GM12878 (cell line): ENCODE measurements around the gene PUDP. TPM values are rescaled to one million over a fixed set of nuclear protein-coding genes. Genes with fewer than 3 reads are reported as not detected.
A peak's percentile ranks its signal among the peaks of the same experiment; 100 is the strongest.

Experiments
- ATAC-seq: fragments of 200-7000 bp; cut with Tn5 transposase; 3 replicates; pipeline ENCODE4 v1.9.1; 2020; ENCODE audit warnings: mild to moderate bottlenecking, moderate library complexity
- BruUV-seq: library from RNA; stranded (reverse); fragments of 400-500 nt; replicated peaks from 2 replicates; lab custom pipeline; 2021; lab: Mats Ljungman, UMichigan
- CTCF ChIA-PET: fragments of 300-600 bp; sonication (Branson Sonifier 250); formaldehyde crosslinking; extraction: SDS; loops from one replicate; lab custom pipeline; 2021; ENCODE audit warnings: inconsistent platforms; lab: Yijun Ruan, JAX
- POLR2A ChIA-PET: fragments of 350-600 bp; formaldehyde crosslinking; extraction: SDS; loops from one replicate; lab custom pipeline; 2021; ENCODE audit warnings: inconsistent platforms; lab: Charles Lee
- RAD21 ChIA-PET: fragments of 300-600 bp; sonication (Branson Sonifier 250); formaldehyde crosslinking; loops from one replicate; lab custom pipeline; 2023; ENCODE audit warnings: antibody characterized with exemption; ENCODE audit not compliant: unreplicated experiment; lab: Charles Lee
- SMC1A ChIA-PET: fragments of 300-600 bp; sonication (Branson Sonifier 250); formaldehyde crosslinking; loops from one replicate; lab custom pipeline; 2023; ENCODE audit not compliant: unreplicated experiment, uncharacterized antibody; lab: Charles Lee
- DNase-seq: peaks from one replicate; pipeline ENCODE4 v3.0.0-alpha.2; 2011; ENCODE audit warnings: low read depth, low spot score
- FAIRE-seq: peaks from 3 replicates; lab custom pipeline; 2011; peaks lifted over from hg19 to GRCh38; lab: Jason Lieb, UNC
- H2AFZ ChIP-seq: 2 replicates; pipeline ENCODE4 v1.6.0; 2011; ENCODE audit warnings: low read depth, low read length, control low read depth; ENCODE audit not compliant: control insufficient read depth
- H3K27ac ChIP-seq: 2 replicates; pipeline ENCODE4 v1.5.1; 2011; ENCODE audit warnings: control low read depth; ENCODE audit not compliant: control insufficient read depth, insufficient read depth
- H3K27me3 ChIP-seq, 2 experiments: replicated peaks in 1 of 2; 2 replicates each; pipeline versions ENCODE4 v1.6.0 to v1.6.1; 2011; ENCODE audit warnings: low read length in 1 of 2; ENCODE audit not compliant: control insufficient read depth in 2 of 2, insufficient read depth in 2 of 2
- H3K36me3 ChIP-seq, 2 experiments: 2 replicates each; pipeline ENCODE4 v1.5.1; 2011; ENCODE audit warnings: low read length in 1 of 2; ENCODE audit not compliant: control insufficient read depth in 2 of 2, insufficient read depth in 2 of 2
- H3K4me1 ChIP-seq: 2 replicates; pipeline ENCODE4 v1.6.1; 2011; ENCODE audit warnings: mild to moderate bottlenecking, low read length, moderate library complexity, mixed read lengths; ENCODE audit not compliant: control insufficient read depth, insufficient read depth
- H3K4me2 ChIP-seq: 2 replicates; pipeline ENCODE4 v1.6.0; 2011; ENCODE audit warnings: control low read depth; ENCODE audit not compliant: control insufficient read depth, insufficient read depth
- H3K4me3 ChIP-seq: fragments of 200-600 bp; sonication (generic); 2 replicates; pipeline ENCODE4 v1.5.1; 2016
- H3K79me2 ChIP-seq: 2 replicates; pipeline ENCODE4 v1.6.0; 2011; ENCODE audit warnings: low read length; ENCODE audit not compliant: control insufficient read depth, insufficient read depth
- H3K9ac ChIP-seq: 2 replicates; pipeline ENCODE4 v1.8.0; 2011; ENCODE audit warnings: low read length, control low read depth, mixed read lengths; ENCODE audit not compliant: control insufficient read depth, insufficient read depth
- H3K9me3 ChIP-seq: replicated peaks from 3 replicates; pipeline ENCODE4 v1.5.1; 2011; ENCODE audit warnings: mild to moderate bottlenecking, low read length; ENCODE audit not compliant: control insufficient read depth, insufficient read depth
- H4K20me1 ChIP-seq: 2 replicates; pipeline ENCODE4 v1.6.0; 2011; ENCODE audit not compliant: control insufficient read depth, insufficient read depth
- ASH2L ChIP-seq: fragments of 300-600, 200-600 bp; sonication (generic); IDR thresholded peaks from 2 replicates; pipeline ENCODE4 v1.6.1; 2017; ENCODE audit warnings: low read depth, mild to moderate bottlenecking, borderline replicate concordance
- BHLHE40 ChIP-seq, 2 experiments: fragments of 450-650 bp in 1 of 2; IDR thresholded peaks; 2 replicates each; pipeline ENCODE4 v1.6.1; 2011 to 2017; ENCODE audit warnings: low read depth in 2 of 2, borderline replicate concordance in 1 of 2, improper control_type of control experiment in 1 of 2, low read length in 1 of 2, mild to moderate bottlenecking in 1 of 2
- CBX3 ChIP-seq: fragments of 200-600 bp; sonication (generic); IDR thresholded peaks from 2 replicates; pipeline ENCODE4 v1.6.1; 2016; ENCODE audit warnings: low read depth, borderline replicate concordance
- CREM ChIP-seq: IDR thresholded peaks from 2 replicates; pipeline ENCODE4 v1.6.1; 2014; ENCODE audit warnings: antibody characterized with exemption, low read depth
- E4F1 ChIP-seq: fragments of 450-650 bp; IDR thresholded peaks from 2 replicates; pipeline ENCODE4 v1.6.1; 2018; ENCODE audit warnings: borderline replicate concordance, mild to moderate bottlenecking; ENCODE audit not compliant: partially characterized antibody
- EZH2 ChIP-seq: IDR thresholded peaks from 2 replicates; pipeline ENCODE4 v1.6.1; 2012; ENCODE audit warnings: low read depth, mild to moderate bottlenecking, control low read depth, inconsistent platforms, low read length, borderline replicate concordance; ENCODE audit not compliant: control insufficient read depth
- FOXK2 ChIP-seq: fragments of 450-650 bp; IDR thresholded peaks from 2 replicates; pipeline ENCODE4 v1.6.1; 2017; ENCODE audit warnings: mild to moderate bottlenecking, moderate library complexity
- FOXM1 ChIP-seq: IDR thresholded peaks from 2 replicates; pipeline ENCODE4 v1.6.1; 2012; ENCODE audit warnings: low read depth, mild to moderate bottlenecking, inconsistent platforms, low read length, moderate library complexity
- IKZF1 ChIP-seq: fragments of 450-650 bp; conservative IDR thresholded peaks from 2 replicates; pipeline ENCODE4 v1.6.1; 2017; ENCODE audit warnings: antibody characterized with exemption, mild to moderate bottlenecking
- IKZF2 ChIP-seq, 2 experiments: fragments of 450-650 bp; IDR thresholded peaks; 2 replicates each; pipeline ENCODE4 v1.6.1; 2017; ENCODE audit warnings: mild to moderate bottlenecking in 2 of 2, moderate library complexity in 2 of 2
- JUNB ChIP-seq: IDR thresholded peaks from 2 replicates; pipeline ENCODE4 v1.6.1; 2016; ENCODE audit warnings: antibody characterized with exemption, mild to moderate bottlenecking
- JUND ChIP-seq: IDR thresholded peaks from 2 replicates; pipeline ENCODE4 v1.6.1; 2012; ENCODE audit warnings: low read depth, mild to moderate bottlenecking, low read length, improper control_type of control experiment, moderate library complexity
- NKRF ChIP-seq: fragments of 450-650 bp; conservative IDR thresholded peaks from 2 replicates; pipeline ENCODE4 v1.6.1; 2017; ENCODE audit warnings: mild to moderate bottlenecking, moderate library complexity
- NRF1 ChIP-seq: conservative IDR thresholded peaks from 2 replicates; pipeline ENCODE4 v1.6.1; 2011; ENCODE audit warnings: mild to moderate bottlenecking, low read depth, low read length, improper control_type of control experiment
- POLR2AphosphoS5 ChIP-seq: IDR thresholded peaks from 2 replicates; pipeline ENCODE4 v1.6.1; 2011; ENCODE audit warnings: mild to moderate bottlenecking, low read length, inconsistent platforms
- RBBP5 ChIP-seq: fragments of 200-600 bp; sonication (generic); conservative IDR thresholded peaks from 2 replicates; pipeline ENCODE4 v1.6.1; 2016
- STAT3 ChIP-seq: IDR thresholded peaks from 2 replicates; pipeline ENCODE4 v1.6.1; 2011; ENCODE audit warnings: low read depth, low read length, improper control_type of control experiment
- TAF1 ChIP-seq: IDR thresholded peaks from 2 replicates; pipeline ENCODE4 v1.6.1; 2011; ENCODE audit warnings: mild to moderate bottlenecking, low read depth, low read length, borderline replicate concordance
- TCF3 ChIP-seq: IDR thresholded peaks from 2 replicates; pipeline ENCODE4 v1.6.1; 2012; ENCODE audit warnings: low read depth, mild to moderate bottlenecking, low read length, borderline replicate concordance; ENCODE audit not compliant: insufficient read depth
- ZSCAN29 ChIP-seq: fragments of 450-650 bp; IDR thresholded peaks from 2 replicates; pipeline ENCODE4 v1.6.1; 2017; ENCODE audit warnings: mild to moderate bottlenecking, moderate library complexity
- WGBS: methylation state at CpG from one replicate; pipeline ENCODE4 v1.1.6; 2016; ENCODE audit warnings: low lambda C conversion rate; ENCODE audit not compliant: insufficient replicate concordance, insufficient coverage; ENCODE audit errors: missing lambda C conversion rate; 5-methylcytosine and 5-hydroxymethylcytosine counted together
- in situ Hi-C: fragments of 300-500 bp; cut with MboI; formaldehyde crosslinking; loops from 9 replicates; pipeline ENCODE4 v1.14.3; 2018; ENCODE audit warnings: mixed read lengths
- intact Hi-C: fragments of 100-400 bp; cut with micrococcal nuclease; formaldehyde crosslinking; loops from one replicate; pipeline ENCODE4 v1.14.2; 2022; ENCODE audit not compliant: unreplicated experiment
- polyA plus RNA-seq, 11 experiments: library from polyadenylated mRNA; depleted of rRNA in 4 of 11; unstranded in 6 of 11; stranded (reverse) in 5 of 11; fragments of >200 nt; fragmentation: Nextera tagmentation in 4 of 11; fragmentation: Illumina TruSeq in 1 of 11; extraction: Ambion mirVana in 4 of 11; extraction: Trizol in 1 of 11; gene quantifications; 1 replicate in 1 of 11; 2 replicates in 10 of 11; pipeline versions ENCODE4 v1.2.1 to v1.2.3, GENCODE V29; 2011 to 2016; ENCODE audit warnings: inconsistent platforms in 2 of 11, missing spikeins in 2 of 11, low read depth in 1 of 11
- total RNA-seq, 4 experiments: library from RNA; depleted of rRNA in 3 of 4; stranded (reverse); fragments of >200 nt in 3 of 4; fragmentation: Illumina TruSeq in 1 of 4; extraction: Trizol in 1 of 4; gene quantifications; 2 replicates each; pipeline versions ENCODE4 v1.2.1 to v1.2.3, GENCODE V29; 2013 to 2021

PUDP gene
- total and polyA plus RNA-seq, 10 of the 15 experiments (the other 5 are each of a cell fraction or from before 2014, with no cell fraction given) = 30.8 to 83.5 (median 61.7) TPM

GRCh38 chrX:7091923-7092322 lies 56.0 kb downstream of the PUDP start:
- Histone ChIP-seq H3K9me3 (no peaks in the 10 kb centered on the region), H2AFZ (no peak overlapping the region), H3K27ac (peak overlapping the region; percentile 11; the same call in 1 of the 2 replicates), H4K20me1 (no peaks in the 10 kb centered on the region), H3K36me3 (no peaks in the 10 kb centered on the region; a peak in 2 of 4 replicates), H3K4me1 (peaks cover 20% of the 10 kb centered on the region), H3K9ac (no peak overlapping the region), H3K79me2 (no peaks in the 10 kb centered on the region), H3K4me2 (no peak overlapping the region; the same call in 1 of the 2 replicates), H3K4me3 (no peak overlapping the region), H3K27me3 (no peaks in the 10 kb centered on the region)
- intact Hi-C loops (no loop called here), in situ Hi-C loops (no loop called here)
- ATAC-seq (peak; percentile 40; the same call in 2 of the 3 replicates), DNase-seq (no peak), FAIRE-seq (no peak)
- BruUV-seq = no TSS peak
- TF ChIP-seq NKRF (no peak), FOXM1 (no peak), TAF1 (no peak), CBX3 (no peak), E4F1 (no peak), ASH2L (no peak), NRF1 (no peak), RBBP5 (no peak), JUNB (no peak), JUND (no peak), CREM (no peak), TCF3 (no peak), IKZF1 (no peak), EZH2 (no peak), FOXK2 (no peak), BHLHE40 (IDR thresholded peaks at IDR 0.05; ENCODE audit: borderline replicate concordance in 1 of 2, low read depth in 2 of 2, low read length in 1 of 2) (no peak), STAT3 (no peak), ZSCAN29 (no peak), POLR2AphosphoS5 (no peak), IKZF2 (IDR thresholded peaks at IDR 0.05) (no peak)
- ChIA-PET SMC1A (interaction anchor here (0.8 to 4.8 kb wide), 8 partner anchors 10 to 800 kb away, joined by 3 to 80 read pairs (median 4); no protein-coding TSS in a partner anchor), RAD21 (interaction anchor here (0.6 to 4.8 kb wide), 8 partner anchors 18 to 798 kb away, joined by 3 to 77 read pairs (median 7); partner anchors contain the start of genes PUDP and STS), POLR2A (interaction anchor here (1.1 to 3.9 kb wide), 3 partner anchors 18 to 27 kb away, joined by 4 to 28 read pairs (median 5); no protein-coding TSS in a partner anchor), CTCF (interaction anchor here (0.7 to 4.3 kb wide), 5 partner anchors 9 to 355 kb away, joined by 3 to 34 read pairs (median 8); no protein-coding TSS in a partner anchor)
- WGBS = 26% methylated on average over 4 of the region's 4 CpGs
